Fibroblast of pulmonary artery (primary cell): Measurements from ENCODE around the gene UNC5CL.

Experiments
- DNase-seq: peaks from one replicate; pipeline ENCODE4 v3.0.0-alpha.2; 2010; ENCODE audit warnings: low read depth
- H3K4me3 ChIP-seq: replicated peaks from 2 replicates; pipeline ENCODE4 v1.5.1; 2011; ENCODE audit warnings: low read depth, mild to moderate bottlenecking, control low read depth, low read length, moderate library complexity
- CTCF ChIP-seq: IDR thresholded peaks from 2 replicates; pipeline ENCODE4 v1.5.1; 2011; ENCODE audit warnings: mild to moderate bottlenecking, control low read depth, low read length, inconsistent platforms; ENCODE audit errors: missing control alignments

UNC5CL gene

GRCh38 chr6:41078101-41078500, 39.1 kb upstream of the UNC5CL start:
- TF ChIP-seq CTCF = no peak
- no peak overlapping the region for H3K4me3 ChIP-seq
- no peak for DNase-seq

- H3K4me3 ChIP-seq = no peak overlapping the region
- no peak for TF ChIP-seq CTCF
- DNase-seq = no peak
Measured at GRCh38 chr6:41077536-41077935, 38.5 kb upstream of the UNC5CL start.

GRCh38 chr6:41075651-41076626, 36.9 kb upstream of the UNC5CL start:
- no peak for DNase-seq
- no peak overlapping the region for H3K4me3 ChIP-seq
- TF ChIP-seq CTCF = no peak

GRCh38 chr6:41074692-41075436, 35.8 kb upstream of the UNC5CL start:
- DNase-seq = no peak
- no peak for TF ChIP-seq CTCF
- peak overlapping the region; percentile 82 for H3K4me3 ChIP-seq

GRCh38 chr6:41073968-41074691, 35.1 kb upstream of the UNC5CL start:
- H3K4me3 ChIP-seq = peak overlapping the region; percentile 82
- peak; percentile 13 for DNase-seq
- no peak for TF ChIP-seq CTCF

- DNase-seq = peak; percentile 83
- peak overlapping the region; percentile 82 for H3K4me3 ChIP-seq
- no peak for TF ChIP-seq CTCF
Measured at GRCh38 chr6:41073203-41073967, 34.4 kb upstream of the UNC5CL start.
